H1 (cell line): Measurements from ENCODE around the gene DCXR. TPM values are rescaled to one million over a fixed set of nuclear protein-coding genes. Genes with fewer than 3 reads are reported as not detected.

ENCODE experiments used
- CHD7 ChIP-seq: fragments of 300-600 bp; sonication (generic); IDR thresholded peaks from 2 replicates; pipeline ENCODE4 v1.7.1; 2012; ENCODE audit warnings: low read length, moderate library complexity, mild to moderate bottlenecking, inconsistent platforms; ENCODE audit not compliant: insufficient replicate concordance
- TEAD4 ChIP-seq: IDR thresholded peaks from 2 replicates; pipeline ENCODE4 v1.6.1; 2012; ENCODE audit warnings: low read depth, low read length, inconsistent platforms, mixed read lengths
- polyA plus RNA-seq, 7 experiments: library from polyadenylated mRNA; depleted of rRNA in 3 of 7; stranded (reverse) in 5 of 7; unstranded in 2 of 7; fragments of >200 nt in 5 of 7; fragments of 200-250 nt in 2 of 7; gene quantifications; 1 replicate in 5 of 7; 2 replicates in 1 of 7; 4 replicates in 1 of 7; pipeline versions ENCODE4 v1.2.1 to v1.2.3, GENCODE V29; 2011 to 2013; ENCODE audit warnings: missing spikeins in 2 of 7, mixed read lengths in 2 of 7
- total RNA-seq: library from RNA; stranded (reverse); fragmentation: NEBNext Ultra II Directional; extraction: Animal tissue kit (Norgen Biotek cat#: 25700); gene quantifications from 2 replicates; pipeline ENCODE4 v1.2.1, GENCODE V29; 2021

Gene DCXR
- total and polyA plus RNA-seq, 2 of the 8 experiments (the other 6 are each of a cell fraction or from before 2014, with no cell fraction given), result 96.3 to 212 TPM

- TF ChIP-seq CHD7 (no peak), TEAD4 (no peak)
Observed at GRCh38 chr17:82062076-82062983, 24.8 kb upstream of the DCXR start (continued).
